Measurements from ENCODE around the gene CTXN1. TPM values are rescaled to one million over a fixed set of nuclear protein-coding genes. Genes with fewer than 3 reads are reported as not detected.
"Not testable (repeated sequence)": the region's sequence is repeated elsewhere in the genome, so short reads cannot be mapped to it uniquely, and the experiment has no call there.

The CTXN1 gene
- polyA plus RNA-seq, 10 donors, result 0.85 to 3.4 (median 2.5) TPM

DNA sequence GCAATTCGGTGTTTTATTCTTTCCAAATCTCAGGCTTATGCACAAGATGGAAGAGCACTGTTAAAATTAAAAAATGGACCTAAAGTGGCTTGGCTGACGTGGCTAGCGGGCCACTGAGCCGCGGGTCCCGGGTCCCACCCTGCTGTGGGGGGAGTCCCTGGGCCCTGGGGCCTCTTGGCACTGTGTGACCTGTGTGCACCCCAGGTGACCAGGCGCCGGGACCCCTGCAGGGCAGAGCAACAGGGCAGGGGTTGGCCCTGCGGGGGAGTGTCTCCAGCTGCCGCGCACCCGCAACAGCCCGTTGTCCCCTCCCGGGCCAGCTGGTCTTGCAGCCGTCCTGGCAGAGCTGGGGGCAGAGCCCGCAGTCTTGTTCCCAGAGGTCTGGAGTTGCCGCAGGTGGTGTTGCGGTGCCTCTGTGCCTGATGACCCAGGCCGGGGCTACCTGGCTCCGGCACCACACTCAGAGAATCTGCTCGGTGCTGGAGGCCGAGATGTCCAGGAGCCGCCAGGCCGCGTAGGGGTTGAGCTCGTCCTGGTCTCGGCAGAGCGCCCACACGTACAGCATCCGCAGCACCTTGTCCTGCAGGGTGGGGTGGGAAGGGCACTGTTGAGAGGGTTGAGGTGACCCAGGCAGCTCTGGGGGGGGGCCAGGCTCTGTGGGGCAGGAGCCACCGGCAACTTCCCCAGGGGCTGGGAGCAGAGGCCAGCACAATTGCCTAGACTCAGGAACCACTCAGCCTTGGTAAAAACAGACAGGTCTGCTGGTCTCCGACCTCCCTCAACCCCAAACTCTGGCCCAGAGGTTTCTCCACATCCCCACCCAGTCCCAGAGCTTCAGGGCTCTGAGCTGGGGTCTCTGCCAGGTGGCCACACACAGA, 1.0 kb upstream of the CTXN1 start:
- DNase-seq, result no peak

DNA sequence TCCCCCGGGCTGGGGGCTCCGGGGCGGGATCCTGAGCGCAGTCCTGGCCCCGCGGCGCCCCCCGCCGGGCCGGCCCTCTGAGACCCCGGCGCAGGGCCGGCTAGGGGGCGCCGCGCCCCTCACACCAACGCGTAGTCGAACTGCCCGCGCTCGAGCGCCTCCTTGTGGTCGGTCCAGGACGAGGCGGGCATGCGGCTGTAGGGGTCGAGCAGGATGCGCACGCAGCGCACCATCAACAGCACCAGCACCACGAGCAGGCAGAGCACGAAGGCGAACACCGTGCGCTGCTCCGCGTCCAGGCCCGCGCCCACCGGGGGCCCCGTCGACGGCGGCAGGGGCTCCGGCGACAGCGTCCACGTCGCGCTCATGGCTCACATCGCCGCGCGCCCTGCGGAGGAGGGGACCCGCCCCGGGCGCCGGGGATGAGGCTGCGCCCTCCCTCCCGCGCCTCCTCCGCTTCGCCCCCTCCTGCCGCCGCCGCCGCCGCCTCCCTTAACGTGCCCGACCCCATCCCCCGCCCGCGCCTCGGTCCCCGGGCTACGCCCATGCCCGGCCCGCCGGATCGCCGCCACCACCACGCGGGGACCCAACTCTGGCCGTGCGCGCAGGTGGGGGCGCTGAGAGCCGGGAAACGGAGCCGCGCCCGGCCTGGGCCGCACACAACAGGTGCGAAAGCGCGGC, 624 bp downstream of the CTXN1 start:
- peak; percentile 61 to 88 (median 84) for DNase-seq

DNA sequence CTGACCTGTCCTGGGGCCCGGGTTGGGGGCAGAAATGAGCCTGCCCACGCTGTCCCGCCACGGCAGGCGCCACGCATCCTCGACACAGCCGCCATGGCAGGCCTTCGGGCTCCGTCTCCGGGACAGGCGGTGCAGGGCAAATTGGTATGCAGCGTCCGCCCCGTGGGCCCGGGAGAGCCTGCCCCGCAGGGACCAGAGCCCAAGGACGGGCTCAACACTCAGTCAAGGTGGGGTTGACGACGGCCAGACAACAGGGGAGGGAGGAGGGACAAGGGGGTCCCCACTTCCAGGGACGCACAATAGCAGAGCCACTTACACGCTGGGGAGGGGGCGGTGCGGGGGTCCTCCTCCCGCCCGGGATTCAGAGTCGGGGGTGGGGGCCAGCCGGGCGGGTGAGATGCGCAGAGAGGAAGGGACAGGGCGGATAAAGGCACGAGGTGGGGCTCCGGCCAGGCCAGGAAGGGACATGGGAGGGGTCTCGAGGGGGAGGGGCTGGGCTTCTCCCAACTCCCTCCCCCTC, 1.2 kb downstream of the CTXN1 start:
- DNase-seq, result peak in 1 of 3 donors; percentile 14

DNA sequence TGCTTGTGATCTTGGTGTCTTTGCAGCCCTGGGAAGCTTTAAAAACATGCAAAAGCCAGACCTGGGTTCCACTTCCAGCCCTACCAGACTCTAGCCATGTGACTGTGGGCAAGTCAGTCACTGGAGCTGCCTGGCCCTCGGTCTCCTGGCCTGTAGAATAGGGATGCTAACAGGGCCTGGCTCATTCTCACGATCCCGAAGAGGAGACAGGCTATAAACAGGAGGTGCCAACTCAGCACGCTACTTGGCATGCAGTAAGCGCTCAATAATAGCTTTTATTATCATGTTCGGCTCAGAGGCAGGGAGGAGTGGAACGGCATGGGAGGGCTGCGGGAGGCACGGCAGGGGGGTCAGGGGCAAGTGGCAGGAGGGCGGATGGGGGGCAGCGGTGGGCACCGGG, 1.7 kb downstream of the CTXN1 start:
- DNase-seq, result no peak

GRCh38 chr19:7923295-7924191, 2.4 kb downstream of the CTXN1 start:
- DNase-seq, result no peak

- DNase-seq, result no peak
Measured at GRCh38 chr19:7922836-7923195, 3.1 kb downstream of the CTXN1 start.

DNA sequence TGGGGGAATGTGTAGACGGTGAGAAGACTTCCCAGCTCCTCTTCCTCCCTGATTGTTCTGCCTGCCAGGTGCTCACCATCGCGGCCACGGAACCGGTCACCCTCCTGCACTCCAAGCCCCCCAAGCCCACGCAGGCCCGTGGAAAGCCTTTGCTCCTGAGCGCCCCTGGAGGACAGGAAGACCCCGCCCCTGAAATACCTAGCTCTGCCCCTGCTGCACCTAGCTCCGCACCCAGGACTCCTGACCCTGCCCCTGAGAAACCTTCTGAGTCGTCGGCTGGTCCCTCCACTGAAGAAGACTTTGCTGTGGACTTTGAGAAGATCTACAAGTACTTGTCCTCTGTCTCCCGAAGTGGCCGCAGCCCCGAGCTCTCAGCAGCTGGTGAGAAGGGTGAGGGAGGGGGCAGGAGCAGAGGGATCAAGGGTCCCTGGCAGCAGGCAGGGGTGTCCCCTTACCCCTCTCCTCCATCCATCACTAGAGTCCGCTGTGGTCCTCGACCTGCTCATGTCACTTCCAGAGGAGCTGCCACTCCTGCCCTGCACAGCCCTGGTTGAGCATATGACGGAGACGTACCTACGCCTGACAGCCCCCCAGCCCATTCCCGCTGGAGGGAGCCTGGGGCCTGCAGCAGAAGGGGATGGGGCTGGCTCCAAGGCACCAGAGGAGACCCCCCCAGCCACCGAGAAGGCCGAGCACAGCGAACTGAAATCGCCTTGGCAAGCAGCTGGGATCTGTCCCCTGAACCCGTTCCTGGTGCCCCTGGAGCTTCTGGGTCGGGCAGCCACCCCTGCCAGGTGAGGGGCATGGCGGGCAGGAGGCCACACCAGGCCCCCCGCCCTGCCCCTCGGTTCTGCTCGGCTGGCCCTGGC, 3.7 kb downstream of the CTXN1 start:
- DNase-seq, result no peak

- no peak for DNase-seq
Measured at GRCh38 chr19:7921302-7921966, 4.5 kb downstream of the CTXN1 start.

DNA sequence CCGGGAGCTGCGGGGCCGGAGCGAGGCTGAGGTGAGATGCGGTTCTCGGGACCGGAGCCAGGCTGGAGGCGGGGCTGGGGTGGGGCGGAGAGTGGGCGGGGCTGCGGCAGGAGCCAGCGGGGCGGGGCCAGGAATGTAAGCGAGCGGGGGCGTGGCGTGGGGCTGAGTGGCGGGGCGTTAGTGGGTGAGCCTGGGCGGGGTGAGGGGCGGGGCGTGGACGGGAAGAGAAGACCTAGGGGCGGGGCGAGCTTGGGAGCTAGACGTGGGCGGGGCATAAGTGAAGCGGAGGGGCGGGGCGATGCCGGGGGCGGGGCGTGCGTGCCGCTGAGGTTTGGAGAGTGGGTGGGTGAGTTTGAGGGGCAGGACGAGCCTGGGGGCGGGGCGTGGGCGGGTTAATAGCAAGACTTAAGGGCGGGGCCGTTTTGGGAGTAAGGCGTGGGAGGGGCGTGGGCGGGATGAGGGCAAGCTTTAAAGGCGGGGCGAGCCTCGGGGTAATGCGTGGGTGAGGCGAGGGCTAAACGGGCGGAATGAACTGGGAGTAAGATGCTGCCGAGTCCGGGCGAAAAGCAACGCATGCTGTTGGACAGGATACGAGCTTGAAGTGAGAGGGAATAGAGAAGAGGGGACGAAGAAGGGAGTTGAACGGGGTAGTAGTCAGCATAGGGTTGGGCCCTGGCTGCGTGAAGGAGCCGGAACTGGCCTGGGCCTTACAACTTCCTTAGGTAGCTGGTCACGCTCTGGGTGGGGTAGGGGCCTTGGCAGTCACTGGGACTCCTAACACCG, 5.2 kb downstream of the CTXN1 start:
- DNase-seq, result peak; percentile 96 to 97 (median 96)

GRCh38 chr19:7919610-7920518, 6.1 kb downstream of the CTXN1 start, which contains the start of gene SNAPC2:
Gene SNAPC2 (plus strand): TSS chr19:7920338. CDS start chr19:7920367, 29 bp downstream.
- DNase-seq, result peak; percentile 94 to 99 (median 96)

DNA sequence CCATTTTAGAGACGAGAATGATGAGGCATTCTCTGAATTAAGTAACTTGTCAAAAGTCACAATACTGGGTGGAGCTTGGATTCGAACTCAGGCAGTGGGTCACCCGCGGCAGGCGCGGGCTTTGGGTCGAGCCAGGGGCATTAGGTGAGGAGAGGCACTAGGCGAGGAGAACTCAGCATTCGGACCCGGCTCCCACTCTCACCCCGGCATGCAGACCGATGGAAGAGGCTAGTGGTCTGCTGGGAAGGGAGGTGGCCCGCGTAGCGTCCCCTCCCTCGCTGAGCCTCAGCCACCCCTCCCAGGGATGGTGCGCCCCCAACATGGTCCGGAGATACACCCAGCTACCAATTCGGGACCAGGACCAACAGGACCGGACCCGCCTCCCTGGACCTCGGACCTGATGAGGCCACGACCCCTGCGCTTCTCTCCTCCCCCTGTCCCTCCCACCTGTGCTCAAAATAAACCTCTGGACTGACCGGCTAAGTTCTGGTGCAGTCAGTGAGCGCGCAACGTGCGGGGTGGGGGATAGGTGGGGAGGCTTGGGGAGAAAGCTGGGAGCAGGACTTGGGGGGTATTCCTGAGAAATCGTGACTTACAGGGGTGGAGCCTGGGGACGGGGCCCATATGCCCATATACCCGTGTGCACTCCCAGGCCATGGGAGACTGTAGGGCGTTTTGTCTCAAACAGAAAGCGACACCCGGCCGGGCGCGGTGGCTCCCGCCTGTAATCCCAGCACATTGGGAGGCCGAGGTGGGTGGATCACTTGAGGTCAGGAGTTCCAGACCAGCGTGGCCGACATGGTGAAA, 7.1 kb downstream of the CTXN1 start:
- no peak for DNase-seq

DNA sequence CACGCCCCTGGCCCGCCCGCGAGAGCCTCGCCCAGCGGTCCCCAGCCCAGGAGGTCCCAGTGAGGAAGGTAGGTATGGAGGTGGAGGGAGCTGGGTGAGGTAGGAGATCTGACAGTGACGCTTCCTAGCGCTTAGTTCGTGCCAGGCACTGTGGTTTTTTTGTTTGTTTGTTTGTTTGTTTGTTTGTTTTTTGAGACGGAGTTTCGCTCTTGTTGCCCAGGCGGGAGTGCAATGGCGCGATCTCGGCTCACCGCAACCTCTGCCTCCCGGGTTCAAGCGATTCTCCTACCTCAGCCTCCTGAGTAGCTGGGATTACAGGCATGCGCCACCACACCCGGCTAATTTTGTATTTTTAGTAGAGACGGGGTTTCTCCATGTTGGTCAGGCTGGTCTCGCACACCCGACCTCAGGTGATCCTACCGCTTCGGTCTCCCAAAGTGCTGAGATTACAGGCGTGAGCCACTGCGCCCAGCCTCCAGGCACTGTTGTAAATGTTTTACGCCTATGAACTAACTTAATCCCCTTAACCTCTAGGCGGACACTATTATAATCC, 7.8 kb downstream of the CTXN1 start:
- DNase-seq, result not testable (repeated sequence)

DNA sequence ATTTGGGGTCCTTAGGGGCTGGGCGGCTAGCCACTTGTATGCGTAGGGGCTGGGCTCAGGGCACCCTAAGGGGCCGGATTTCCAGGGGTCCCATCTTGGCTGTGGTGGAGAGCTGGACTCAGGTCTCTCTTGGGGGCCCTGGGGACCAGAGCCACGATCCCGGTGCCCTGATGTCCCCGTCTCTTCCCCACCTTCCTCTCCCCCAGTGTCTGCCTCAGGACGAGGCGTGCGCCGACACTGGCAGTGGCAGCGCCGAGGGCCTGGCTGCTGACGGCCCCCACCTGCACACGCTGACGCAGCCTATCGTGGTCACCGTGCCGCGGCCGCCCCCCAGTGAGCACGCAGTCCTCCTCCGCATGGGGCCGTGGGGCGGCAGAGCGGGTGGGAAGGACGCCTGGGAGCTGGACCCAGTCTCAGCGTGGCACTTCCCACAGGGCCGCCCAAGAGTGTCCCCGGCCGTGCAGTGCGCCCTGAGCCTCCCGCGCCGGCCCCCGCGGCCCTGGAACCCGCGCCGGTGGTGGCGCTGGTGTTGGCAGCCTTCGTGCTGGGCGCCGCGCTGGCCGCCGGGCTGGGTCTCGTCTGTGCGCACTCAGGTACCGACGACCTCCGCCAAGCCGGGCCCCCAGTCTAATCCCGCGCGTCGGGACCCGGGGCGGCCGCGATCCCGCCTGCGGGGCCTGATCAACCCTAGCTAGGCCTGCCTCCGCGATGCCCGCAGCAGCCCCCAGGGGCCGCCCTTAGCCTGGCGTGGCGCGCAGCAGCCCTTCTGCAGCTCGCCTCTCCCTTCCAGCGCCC, 8.5 kb downstream of the CTXN1 start:
- peak in 2 of 3 donors; percentile 19 to 52 for DNase-seq

GRCh38 chr19:7916955-7917266, 9.0 kb downstream of the CTXN1 start:
- DNase-seq, result no peak

- DNase-seq, result no peak
Measured at GRCh38 chr19:7916103-7916954, 9.6 kb downstream of the CTXN1 start.

Measured in muscle of back (tissue), 11 donors.